Stimulated activated CD4-positive, alpha-beta T cell treated with anti-CD3 and anti-CD28 coated beads, Interleukin-4, amount 100 ng/mL, for 48 hours (primary cell): Measurements from ENCODE around the gene QRSL1.
"Not testable (repeated sequence)": the region's sequence is repeated elsewhere in the genome, so short reads cannot be mapped to it uniquely, and the experiment has no call there.

ENCODE experiments used
- DNase-seq, 2 donors: peaks; one replicate each; pipeline ENCODE4 v3.0.0-alpha.2; 2020; ENCODE audit warnings: low read depth in 2 of 2

QRSL1 gene

GRCh38 chr6:106629103-106629858 lies at the start of gene QRSL1, which contains the start of gene RTN4IP1:
Gene QRSL1, plus strand, starts transcription at chr6:106629578. Its CDS starts 104 bp downstream, at chr6:106629682.
Gene RTN4IP1, minus strand, starts transcription at chr6:106629498. Its CDS starts 477 bp downstream, at chr6:106629021.
- DNase-seq, result peak; percentile 66 to 79

GRCh38 chr6:106581468-106581867 lies 47.9 kb upstream of the QRSL1 start:
- no peak for DNase-seq

GRCh38 chr6:106586815-106587415 lies 42.5 kb upstream of the QRSL1 start:
- DNase-seq, result no peak

- not testable (repeated sequence) for DNase-seq
These were observed 40.4 kb upstream of the QRSL1 start for GRCh38 chr6:106588937-106589336.

GRCh38 chr6:106591111-106591825 lies 38.1 kb upstream of the QRSL1 start:
- no peak for DNase-seq

GRCh38 chr6:106599440-106599839 lies 29.9 kb upstream of the QRSL1 start:
- DNase-seq, result no peak

GRCh38 chr6:106600329-106600728 lies 29.0 kb upstream of the QRSL1 start:
- DNase-seq, result no peak

- DNase-seq, result peak in 1 of 2 donors; percentile 4
These were observed 21.2 kb upstream of the QRSL1 start for GRCh38 chr6:106608080-106608668.

GRCh38 chr6:106609699-106610098 lies 19.7 kb upstream of the QRSL1 start:
- no peak for DNase-seq

GRCh38 chr6:106611030-106611429 lies 18.3 kb upstream of the QRSL1 start:
- DNase-seq, result no peak

GRCh38 chr6:106612671-106613416 lies 16.5 kb upstream of the QRSL1 start:
- DNase-seq, result no peak

GRCh38 chr6:106613590-106613989 lies 15.8 kb upstream of the QRSL1 start:
- DNase-seq, result no peak

- no peak for DNase-seq
These were observed 15.2 kb upstream of the QRSL1 start for GRCh38 chr6:106614166-106614565.

- no peak for DNase-seq
These were observed 14.7 kb upstream of the QRSL1 start for GRCh38 chr6:106614592-106615257.

GRCh38 chr6:106617302-106617701 lies 12.1 kb upstream of the QRSL1 start:
- DNase-seq, result no peak

- no peak for DNase-seq
These were observed 11.5 kb upstream of the QRSL1 start for GRCh38 chr6:106617857-106618256.

GRCh38 chr6:106618324-106618723 lies 11.1 kb upstream of the QRSL1 start:
- no peak for DNase-seq

- DNase-seq, result no peak
These were observed 10.2 kb upstream of the QRSL1 start for GRCh38 chr6:106619223-106619622.

GRCh38 chr6:106620931-106621672 lies 8.3 kb upstream of the QRSL1 start:
- no peak for DNase-seq

- DNase-seq, result no peak
These were observed 7.0 kb upstream of the QRSL1 start for GRCh38 chr6:106622412-106622811.
